Neural cell (in vitro differentiated cells): ENCODE data around the gene ZNF790. TPM values are rescaled to one million over a fixed set of nuclear protein-coding genes. Genes with fewer than 3 reads are reported as not detected.
A peak's percentile ranks its signal among the peaks of the same experiment; 100 is the strongest.

Source experiments
- H2AFZ ChIP-seq: fragments of 200-600, 300-800 bp; sonication (generic), shearing (Covaris generic); 2 replicates; pipeline ENCODE4 v1.6.0; 2014; ENCODE audit warnings: low read depth, mild to moderate bottlenecking, antibody characterized with exemption, low read length, moderate library complexity
- H3F3A ChIP-seq: fragments of 200-600 bp; shearing (Covaris generic); 2 replicates; pipeline ENCODE4 v1.6.1; 2016; ENCODE audit warnings: mild to moderate bottlenecking, moderate library complexity, mixed read lengths, antibody characterized with exemption, low read length; ENCODE audit not compliant: insufficient read depth, poor library complexity, severe bottlenecking
- H3K27ac ChIP-seq: fragments of 200-600, 300-800 bp; sonication (generic), shearing (Covaris generic); 2 replicates; pipeline ENCODE4 v1.5.1; 2014; ENCODE audit warnings: mild to moderate bottlenecking, low read length, moderate library complexity
- H3K27me3 ChIP-seq: fragments of 300-800, 200-600 bp; sonication (generic), shearing (Covaris generic); 2 replicates; pipeline ENCODE4 v1.6.0; 2014; ENCODE audit warnings: mild to moderate bottlenecking, low read depth, low read length, moderate library complexity; ENCODE audit not compliant: insufficient read depth
- H3K36me3 ChIP-seq: fragments of 300-800, 200-600 bp; sonication (generic), shearing (Covaris generic); 2 replicates; pipeline ENCODE4 v1.5.1; 2014; ENCODE audit warnings: mild to moderate bottlenecking, antibody characterized with exemption, low read length, moderate library complexity; ENCODE audit not compliant: insufficient read depth
- H3K4me2 ChIP-seq: fragments of 300-800, 200-600 bp; sonication (generic), shearing (Covaris generic); 2 replicates; pipeline ENCODE4 v1.6.0; 2014; ENCODE audit warnings: mild to moderate bottlenecking, low read length
- H3K4me3 ChIP-seq: fragments of 300-800, 200-600 bp; sonication (generic), shearing (Covaris generic); 2 replicates; pipeline ENCODE4 v1.5.1; 2014; ENCODE audit warnings: mild to moderate bottlenecking, low read length, moderate library complexity
- H3K79me2 ChIP-seq: fragments of 200-600 bp; shearing (Covaris generic); replicated peaks from 2 replicates; pipeline ENCODE4 v1.6.0; 2014; ENCODE audit warnings: mild to moderate bottlenecking, low read length, moderate library complexity; ENCODE audit not compliant: insufficient read depth
- H3K9ac ChIP-seq: fragments of 300-800, 200-600 bp; sonication (generic), shearing (Covaris generic); 2 replicates; pipeline ENCODE4 v1.6.1; 2016; ENCODE audit warnings: mild to moderate bottlenecking, low read length, mixed read lengths
- H3K9me2 ChIP-seq: fragments of 200-600 bp; shearing (Covaris generic); 2 replicates; pipeline ENCODE4 v1.6.1; 2016; ENCODE audit warnings: mild to moderate bottlenecking, low read length, mixed read lengths; ENCODE audit not compliant: insufficient read depth
- H3K9me3 ChIP-seq: fragments of 200-600, 300-800 bp; sonication (generic), shearing (Covaris generic); 2 replicates; pipeline ENCODE4 v1.6.1; 2016; ENCODE audit warnings: mild to moderate bottlenecking, mixed run types, low read length, moderate library complexity, mixed read lengths
- H4K20me1 ChIP-seq: fragments of 200-600 bp; shearing (Covaris generic); 2 replicates; pipeline ENCODE4 v1.6.1; 2016; ENCODE audit warnings: mild to moderate bottlenecking, mixed run types; ENCODE audit not compliant: insufficient read depth
- CTCF ChIP-seq: fragments of 450-650 bp; IDR thresholded peaks from 2 replicates; pipeline ENCODE4 v1.5.1; 2014; ENCODE audit warnings: antibody characterized with exemption, mild to moderate bottlenecking, moderate library complexity; ENCODE audit not compliant: poor library complexity, severe bottlenecking
- EP300 ChIP-seq: fragments of 450-650 bp; conservative IDR thresholded peaks from 2 replicates; pipeline ENCODE4 v1.6.1; 2014; ENCODE audit warnings: antibody characterized with exemption, mild to moderate bottlenecking, moderate library complexity; ENCODE audit not compliant: poor library complexity, severe bottlenecking
- EZH2 ChIP-seq: fragments of 200-600, 300-800 bp; shearing (Covaris generic), sonication (generic); IDR thresholded peaks from 2 replicates; pipeline ENCODE4 v1.6.1; 2014; ENCODE audit warnings: antibody characterized with exemption, low read length, borderline replicate concordance, mild to moderate bottlenecking; ENCODE audit not compliant: insufficient read depth, poor library complexity, severe bottlenecking
- MXI1 ChIP-seq: fragments of 450-650 bp; conservative IDR thresholded peaks from 2 replicates; pipeline ENCODE4 v1.6.1; 2014; ENCODE audit warnings: antibody characterized with exemption, mild to moderate bottlenecking; ENCODE audit not compliant: poor library complexity, severe bottlenecking
- POLR2AphosphoS5 ChIP-seq: IDR thresholded peaks from 2 replicates; pipeline ENCODE4 v1.6.1; 2012
- RAD21 ChIP-seq: fragments of 450-650 bp; conservative IDR thresholded peaks from 2 replicates; pipeline ENCODE4 v1.6.1; 2014; ENCODE audit warnings: antibody characterized with exemption, mild to moderate bottlenecking, moderate library complexity
- REST ChIP-seq: IDR thresholded peaks from 2 replicates; pipeline ENCODE4 v1.6.1; 2012; ENCODE audit warnings: borderline replicate concordance
- SMC3 ChIP-seq: fragments of 450-650 bp; conservative IDR thresholded peaks from 2 replicates; pipeline ENCODE4 v1.6.1; 2014; ENCODE audit warnings: antibody characterized with exemption, mild to moderate bottlenecking, moderate library complexity; ENCODE audit not compliant: poor library complexity
- TAF1 ChIP-seq: IDR thresholded peaks from 2 replicates; pipeline ENCODE4 v1.6.1; 2012; ENCODE audit warnings: low read depth
- polyA plus RNA-seq: library from polyadenylated mRNA; depleted of rRNA; stranded (reverse); fragments of >200 nt; gene quantifications from 2 replicates; pipeline ENCODE4 v1.2.3, GENCODE V29; 2014

The ZNF790 gene
- polyA plus RNA-seq, 1 donor from 2014 or later: 11.0 TPM

DNA sequence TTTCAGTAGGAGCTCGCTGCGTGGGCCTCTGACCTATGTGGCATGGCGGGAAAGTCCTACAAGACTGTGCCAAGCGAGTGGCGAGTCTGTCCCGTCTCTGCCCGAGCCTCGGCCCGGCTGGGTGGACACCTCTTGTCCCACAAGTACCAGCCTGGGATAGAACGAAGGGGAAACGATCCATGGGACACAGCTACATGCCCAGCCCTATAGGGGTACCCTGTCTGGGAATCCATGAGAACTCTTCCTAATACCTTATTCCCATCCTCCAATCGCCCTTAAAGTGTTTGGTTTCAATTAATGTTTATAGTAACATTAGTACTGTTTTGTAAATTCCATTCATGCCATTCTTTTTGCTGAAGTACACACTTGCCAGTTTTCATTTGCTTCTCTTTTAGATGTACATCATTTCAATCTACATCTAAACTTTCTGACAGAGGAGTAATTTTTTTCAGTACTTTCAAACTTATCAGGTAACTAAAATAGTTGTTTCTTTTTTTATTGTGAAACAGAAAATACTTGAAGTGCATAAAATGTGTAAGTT lies 667 bp upstream of the ZNF790 start:
- H3K9me3 ChIP-seq: no peaks in the 10 kb centered on the region
- H2AFZ ChIP-seq: peak overlapping the region; percentile 90
- H3K4me3 ChIP-seq: peak overlapping the region; percentile 88
- no peaks in the 10 kb centered on the region for H3K9me2 ChIP-seq
- H3K27me3 ChIP-seq: no peaks in the 10 kb centered on the region
- H3K27ac ChIP-seq: peak overlapping the region; percentile 98
- peak overlapping the region; percentile 97 for H3K9ac ChIP-seq
- peaks cover 18% of the 10 kb centered on the region for H3K79me2 ChIP-seq
- H4K20me1 ChIP-seq: no peaks in the 10 kb centered on the region
- no peaks in the 10 kb centered on the region for H3F3A ChIP-seq
- no peak for TF ChIP-seq RAD21
- TF ChIP-seq CTCF: no peak
- peaks cover 3% of the 10 kb centered on the region for H3K36me3 ChIP-seq
- peak overlapping the region; percentile 100 for H3K4me2 ChIP-seq

DNA sequence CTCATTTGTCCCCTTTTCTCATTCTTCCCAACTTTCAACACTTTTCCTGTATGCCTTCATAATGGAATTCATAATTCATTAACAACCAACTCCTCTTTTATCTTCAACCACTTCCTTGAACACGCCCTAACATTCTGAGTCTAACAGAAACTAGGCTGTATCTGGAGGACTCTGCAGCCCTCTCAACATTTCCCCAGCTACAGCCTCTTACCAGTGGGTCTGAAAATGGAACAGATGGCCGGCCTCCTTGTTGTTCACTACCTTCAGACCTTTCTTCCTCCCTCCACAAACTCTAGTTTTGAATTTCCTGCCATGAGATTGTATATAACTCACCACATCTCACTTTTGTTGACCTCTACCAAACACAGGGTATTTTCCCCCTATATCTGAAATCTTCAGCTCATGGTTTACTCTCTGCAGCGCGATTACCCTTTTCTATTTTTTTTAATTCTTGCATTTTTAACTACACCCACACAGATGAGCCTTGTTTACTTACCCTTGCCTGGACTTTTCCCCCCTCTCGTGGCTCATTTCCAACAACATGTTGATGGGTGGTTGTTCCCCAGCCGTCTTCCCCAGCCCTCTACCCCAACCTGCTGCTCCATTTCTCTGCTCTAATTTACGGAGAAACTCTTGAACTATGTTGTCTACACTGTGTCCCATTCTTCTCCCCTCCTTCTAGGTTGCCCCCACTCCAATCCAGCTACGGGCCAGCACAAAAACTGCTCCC lies 846 bp downstream of the ZNF790 start:
- no peaks in the 10 kb centered on the region for H4K20me1 ChIP-seq
- peak overlapping the region; percentile 97 for H3K9ac ChIP-seq
- no peaks in the 10 kb centered on the region for H3F3A ChIP-seq
- no peaks in the 10 kb centered on the region for H3K9me3 ChIP-seq
- H3K79me2 ChIP-seq: peaks cover 18% of the 10 kb centered on the region
- H3K9me2 ChIP-seq: no peaks in the 10 kb centered on the region
- H3K4me2 ChIP-seq: peak overlapping the region; percentile 100
- H3K27ac ChIP-seq: peak overlapping the region; percentile 98
- H3K27me3 ChIP-seq: no peaks in the 10 kb centered on the region
- peak overlapping the region; percentile 90 for H2AFZ ChIP-seq
- H3K4me3 ChIP-seq: peak overlapping the region; percentile 88
- no peak for TF ChIP-seq MXI1
- no peak for TF ChIP-seq EZH2
- TF ChIP-seq EP300: no peak
- TF ChIP-seq POLR2AphosphoS5: no peak
- TF ChIP-seq TAF1: no peak
- TF ChIP-seq CTCF: no peak
- no peak for TF ChIP-seq RAD21
- TF ChIP-seq SMC3: no peak
- no peak for TF ChIP-seq REST
- H3K36me3 ChIP-seq: peaks cover 7% of the 10 kb centered on the region
